Measurements from ENCODE around the gene KRTAP1-3.
"Not testable (repeated sequence)": the region's sequence is repeated elsewhere in the genome, so short reads cannot be mapped to it uniquely, and the experiment has no call there.

Gene KRTAP1-3, protein sequence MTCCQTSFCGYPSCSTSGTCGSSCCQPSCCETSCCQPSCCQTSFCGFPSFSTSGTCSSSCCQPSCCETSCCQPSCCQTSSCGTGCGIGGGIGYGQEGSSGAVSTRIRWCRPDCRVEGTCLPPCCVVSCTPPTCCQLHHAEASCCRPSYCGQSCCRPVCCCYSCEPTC

DNA sequence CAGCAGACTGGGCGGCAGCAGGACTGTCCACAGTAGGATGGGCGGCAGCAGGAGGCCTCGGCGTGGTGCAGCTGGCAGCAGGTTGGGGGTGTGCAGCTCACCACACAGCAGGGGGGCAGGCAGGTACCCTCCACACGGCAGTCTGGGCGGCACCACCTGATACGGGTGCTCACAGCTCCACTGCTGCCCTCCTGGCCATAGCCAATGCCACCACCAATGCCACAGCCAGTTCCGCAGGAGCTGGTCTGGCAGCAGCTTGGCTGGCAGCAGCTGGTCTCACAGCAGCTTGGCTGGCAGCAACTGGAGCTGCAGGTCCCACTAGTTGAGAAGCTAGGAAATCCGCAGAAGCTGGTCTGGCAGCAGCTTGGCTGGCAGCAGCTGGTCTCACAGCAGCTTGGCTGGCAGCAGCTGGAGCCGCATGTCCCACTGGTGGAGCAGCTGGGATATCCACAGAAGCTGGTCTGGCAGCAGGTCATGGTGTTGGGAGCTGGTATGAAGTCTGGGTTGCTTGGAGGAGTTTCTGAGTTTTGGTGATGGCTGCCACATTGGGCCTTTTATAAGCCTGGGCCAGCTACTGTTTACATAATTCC, at the start of gene KRTAP1-3:
KRTAP1-3 (minus strand) TSS at position 529 of the 590 bp plus-strand sequence; CDS start at position 476, 53 bp downstream.
- DNase-seq, result not testable (repeated sequence)

DNA sequence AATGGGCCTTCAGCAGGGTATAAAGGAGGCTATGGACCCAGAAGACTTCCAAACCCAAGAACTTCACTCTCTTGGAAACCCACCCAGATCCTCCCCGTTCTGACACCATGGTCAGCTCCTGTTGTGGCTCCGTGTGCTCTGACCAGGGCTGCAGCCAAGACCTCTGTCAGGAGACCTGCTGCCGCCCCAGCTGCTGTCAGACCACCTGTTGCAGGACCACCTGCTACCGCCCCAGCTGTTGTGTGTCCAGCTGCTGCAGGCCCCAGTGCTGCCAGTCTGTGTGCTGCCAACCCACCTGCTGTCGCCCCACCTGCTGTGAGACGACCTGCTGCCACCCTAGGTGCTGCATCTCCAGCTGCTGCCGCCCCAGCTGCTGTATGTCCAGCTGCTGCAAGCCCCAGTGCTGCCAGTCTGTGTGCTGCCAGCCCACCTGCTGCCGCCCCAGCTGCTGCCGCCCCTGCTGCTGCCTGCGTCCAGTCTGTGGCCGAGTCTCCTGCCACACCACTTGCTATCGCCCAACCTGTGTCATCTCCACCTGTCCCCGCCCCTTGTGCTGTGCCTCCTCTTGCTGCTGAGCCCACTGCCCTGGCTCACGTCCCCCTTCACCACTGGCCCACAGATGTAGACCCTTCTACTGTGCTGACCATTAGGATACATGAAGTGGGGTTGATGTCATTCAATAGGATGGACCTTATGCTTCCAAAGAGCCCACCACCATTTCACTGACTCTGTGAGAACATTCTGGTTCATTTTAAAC, 49.6 kb upstream of the KRTAP1-3 start, which contains the start of gene KRTAP4-7:
KRTAP4-7 (plus strand) TSS at position 51 of the 757 bp plus-strand sequence; CDS start at position 108, 57 bp downstream.
- not testable (repeated sequence) for DNase-seq

DNA sequence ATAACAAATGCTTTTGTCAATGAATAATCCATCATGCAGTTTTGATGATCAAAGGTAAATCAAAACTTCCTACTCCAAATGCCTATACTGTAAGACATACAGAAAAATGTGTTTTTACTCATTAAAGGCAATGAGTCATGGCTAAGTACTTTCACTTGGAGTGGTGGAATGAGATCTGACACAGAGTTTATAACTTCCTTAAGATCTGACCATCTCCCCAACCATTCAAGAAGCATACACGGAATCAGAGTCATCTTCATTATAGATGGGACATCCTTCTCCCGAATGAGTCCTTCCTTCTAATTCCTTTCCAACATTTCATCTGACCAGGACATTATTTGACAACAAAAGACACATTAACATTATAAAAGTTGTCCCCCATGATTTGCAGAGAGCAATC, 48.8 kb upstream of the KRTAP1-3 start:
- not testable (repeated sequence) for DNase-seq

DNA sequence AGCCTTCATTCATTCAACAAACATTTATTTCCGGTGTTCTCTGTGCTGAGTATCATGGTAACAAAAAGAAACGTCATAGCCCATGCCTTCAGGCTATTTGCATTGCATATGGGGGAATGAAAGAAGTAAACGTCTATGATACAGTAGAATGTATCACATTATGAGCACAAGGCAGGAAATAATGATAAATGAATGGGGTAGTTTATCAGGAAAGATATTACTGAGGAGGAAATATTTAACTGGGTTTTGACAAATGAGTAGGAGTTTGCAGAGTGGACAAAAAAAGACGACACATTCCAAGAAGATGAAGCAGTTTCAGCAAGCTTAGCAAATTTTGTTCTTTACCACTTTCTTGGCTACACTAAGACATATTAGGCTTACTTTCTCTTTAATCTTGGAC, 48.0 kb upstream of the KRTAP1-3 start:
- DNase-seq, result no peak

DNA sequence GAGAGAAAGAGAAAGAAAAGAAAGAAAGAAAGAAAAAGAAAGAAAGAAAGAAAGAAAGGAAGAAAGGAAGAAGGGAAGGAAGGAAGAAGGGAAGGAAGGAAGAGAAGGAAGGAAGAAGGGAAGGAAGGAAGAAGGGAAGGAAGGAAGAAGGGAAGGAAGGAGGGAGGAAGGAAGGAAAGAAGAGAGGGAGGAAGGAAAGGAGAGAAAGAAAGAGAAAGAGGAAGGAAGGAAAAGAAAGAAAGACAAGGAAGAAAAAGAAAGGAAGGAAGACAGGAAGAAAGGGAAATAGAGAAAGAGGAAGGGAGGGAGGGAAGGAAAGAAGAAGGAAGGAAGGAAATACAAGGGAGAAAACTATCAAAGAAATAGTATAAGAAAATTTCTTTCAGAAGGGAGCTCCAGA, 42.1 kb upstream of the KRTAP1-3 start:
- no peak for DNase-seq

DNA sequence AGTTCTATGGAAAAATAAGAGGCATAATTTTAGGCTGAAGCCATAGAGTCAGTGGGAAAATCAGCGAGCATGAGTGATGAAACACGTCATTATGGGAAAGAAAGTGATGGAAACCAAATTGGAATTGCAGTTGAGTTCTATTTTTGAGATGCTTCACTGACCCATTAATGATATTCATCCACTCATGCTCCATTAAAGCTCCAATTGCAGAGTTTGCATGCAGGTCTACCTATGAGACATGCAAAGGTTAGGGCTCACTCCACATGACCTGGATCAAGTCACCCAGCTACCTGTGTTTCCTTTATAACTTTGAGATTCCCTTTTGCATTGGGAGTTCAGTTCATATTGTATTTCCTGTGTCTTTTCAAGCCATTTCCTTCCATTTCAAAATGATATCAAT, 39.0 kb upstream of the KRTAP1-3 start:
- no peak for DNase-seq

DNA sequence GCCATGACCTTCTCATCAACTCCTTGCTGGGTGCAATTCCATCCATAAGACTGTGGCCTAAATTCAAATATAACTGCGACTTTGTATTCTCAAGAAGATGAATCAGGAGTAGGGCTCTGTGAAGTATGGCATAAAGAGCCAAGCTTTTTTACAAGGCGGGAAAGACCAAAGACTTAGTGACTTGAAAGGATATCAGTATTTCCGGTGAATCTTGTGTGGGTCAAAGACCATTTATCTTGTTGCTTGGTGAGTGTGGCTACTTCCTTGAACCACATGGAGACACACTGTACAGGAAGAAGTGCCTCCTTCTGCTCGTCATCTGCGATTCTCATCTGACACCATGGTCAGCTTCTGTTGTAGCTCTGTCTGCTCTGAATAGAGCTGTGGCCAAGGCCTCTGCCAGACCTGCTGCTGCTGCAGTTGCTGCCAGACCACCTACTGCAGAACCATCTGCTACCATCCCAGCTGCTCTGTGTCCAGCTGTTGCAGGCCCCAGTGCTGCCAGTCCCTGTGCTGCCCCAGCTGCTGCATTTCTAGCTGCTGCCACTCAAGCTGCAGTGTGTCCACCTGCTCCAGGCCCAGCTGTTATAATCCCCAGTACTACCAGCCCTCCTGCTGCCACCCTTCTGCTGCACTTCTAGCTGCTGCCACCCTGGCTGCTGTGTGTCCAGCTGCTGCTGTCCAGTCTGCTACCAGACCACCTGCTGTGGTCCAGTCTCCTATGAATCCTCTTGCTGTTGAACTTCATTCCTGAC, 37.1 kb upstream of the KRTAP1-3 start:
- no peak for DNase-seq

DNA sequence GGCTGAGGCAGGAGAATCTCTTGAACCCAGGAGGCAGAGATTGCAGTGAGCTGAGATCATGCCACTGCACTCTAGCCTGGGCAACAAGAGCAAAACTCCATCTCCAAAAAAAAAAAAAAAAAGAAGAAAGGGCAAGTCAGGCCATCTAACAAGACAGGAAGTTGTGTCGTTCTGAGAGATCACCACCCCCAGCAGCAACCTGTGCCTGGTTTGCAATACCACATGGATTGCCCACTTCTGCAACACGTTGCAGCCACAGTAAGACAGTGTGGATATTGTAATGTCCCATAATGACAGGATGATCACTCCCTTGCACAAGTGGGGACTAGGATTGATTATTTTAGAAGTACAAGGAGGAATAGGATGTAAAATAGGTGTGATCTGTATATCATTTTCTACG, 34.4 kb upstream of the KRTAP1-3 start:
- no peak for DNase-seq

DNA sequence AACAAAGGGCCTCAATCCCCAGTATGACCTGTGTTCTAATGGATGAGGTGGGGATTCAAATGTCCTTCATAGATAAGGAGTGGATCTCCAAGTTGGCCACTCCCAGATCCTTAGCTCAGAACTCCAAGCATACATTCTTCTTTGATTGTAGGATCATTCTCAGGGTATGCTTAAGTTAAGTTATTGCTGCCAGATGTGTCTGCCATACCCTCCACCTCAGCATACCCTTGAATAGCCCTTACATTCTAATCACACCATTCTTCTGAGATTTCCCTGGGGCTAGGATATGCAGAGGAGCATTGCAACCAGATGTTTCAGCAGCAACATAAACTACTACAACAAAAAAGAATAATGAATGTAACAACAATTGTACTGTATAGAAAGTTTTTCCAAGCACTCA, 32.6 kb upstream of the KRTAP1-3 start:
- no peak for DNase-seq

DNA sequence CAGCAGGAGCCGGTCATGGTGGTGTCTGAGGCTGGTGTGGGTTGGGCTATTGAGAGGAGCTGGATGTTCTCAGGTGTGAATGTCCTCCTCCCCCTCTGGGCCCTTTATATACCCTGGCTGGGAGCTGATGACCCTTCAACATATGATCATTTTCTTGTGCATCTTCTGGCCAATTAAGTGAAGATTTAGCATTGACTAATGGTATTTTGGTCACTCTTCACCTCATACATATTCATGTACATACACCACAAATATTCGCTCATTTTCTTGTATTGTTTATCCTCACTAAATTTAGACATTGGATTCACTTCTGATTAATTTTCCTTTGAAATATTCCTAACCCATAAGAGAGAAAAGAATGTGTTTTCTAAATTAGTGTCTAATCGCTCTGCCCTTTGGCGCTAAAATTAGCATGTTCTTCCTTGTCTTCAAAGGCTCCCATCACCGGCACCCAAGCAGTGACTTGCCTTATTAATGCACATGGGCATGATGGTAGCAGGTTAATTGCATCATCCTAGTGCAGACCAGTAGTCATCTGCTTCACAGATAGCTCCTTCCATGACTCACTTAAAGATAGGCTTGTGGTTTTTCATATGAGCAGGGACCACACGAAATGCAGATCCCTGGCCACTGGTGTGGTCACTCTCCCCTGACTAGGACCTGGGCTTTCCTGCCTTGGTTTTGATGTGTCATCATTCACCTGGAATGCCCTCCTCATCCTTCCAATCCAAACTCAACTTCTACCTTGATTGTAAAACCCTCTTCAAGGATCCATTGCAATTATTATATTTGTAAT, 31.4 kb upstream of the KRTAP1-3 start, which contains the start of gene KRTAP2-4:
KRTAP2-4 (minus strand) TSS at position 51 of the 796 bp plus-strand sequence; CDS start at position 17, 34 bp downstream.
- no peak for DNase-seq

DNA sequence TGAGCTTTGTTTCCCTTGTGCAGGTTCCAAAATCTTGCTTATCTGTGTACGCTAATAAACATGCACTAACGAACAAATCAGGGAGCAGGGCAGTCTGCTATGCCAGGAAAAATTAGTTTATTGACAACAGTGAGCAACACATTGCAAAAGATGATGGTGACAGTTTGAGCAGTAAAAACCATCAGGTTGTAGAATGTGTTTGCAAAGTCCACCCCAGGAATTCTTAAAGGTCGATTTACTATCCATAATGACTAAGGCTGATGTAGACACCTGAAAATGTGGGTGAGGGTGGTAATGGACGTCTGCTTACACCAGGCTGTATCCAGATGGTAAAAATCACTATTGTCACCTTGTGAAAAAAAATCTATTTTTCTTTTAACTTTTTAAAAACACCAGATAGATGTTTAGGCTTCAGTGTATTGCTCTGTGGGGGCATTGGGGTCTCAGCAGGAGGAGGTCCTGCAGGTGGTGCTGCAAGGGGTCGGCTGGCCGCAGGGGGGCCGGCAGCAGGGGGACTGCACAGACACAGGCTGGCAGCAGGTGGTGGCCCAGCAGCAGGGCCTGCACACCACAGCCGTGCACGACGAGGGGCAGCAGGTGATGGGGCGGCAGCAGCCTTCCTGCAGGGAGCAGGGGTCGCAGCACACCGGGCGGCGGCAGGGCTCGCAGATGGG, 30.5 kb upstream of the KRTAP1-3 start:
- not testable (repeated sequence) for DNase-seq

DNA sequence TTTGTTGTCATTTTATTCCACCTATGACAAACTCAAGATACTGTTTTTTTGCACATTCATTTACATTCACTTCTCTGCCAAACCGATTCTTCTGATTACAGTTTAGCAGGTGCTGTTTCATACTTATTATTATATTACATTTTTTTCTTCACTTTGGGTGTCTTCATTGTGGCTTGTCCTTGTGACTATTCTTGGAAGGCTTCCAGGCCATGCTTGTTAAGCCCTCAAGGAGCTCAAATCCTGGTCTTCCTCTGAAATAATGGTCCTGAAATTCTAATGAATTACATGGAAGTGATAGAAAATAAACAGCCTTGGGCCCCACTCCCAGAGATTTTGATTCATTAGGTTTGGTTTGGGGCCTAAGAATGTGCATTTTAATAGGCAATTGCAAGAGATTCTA, 29.6 kb upstream of the KRTAP1-3 start:
- DNase-seq, result no peak

DNA sequence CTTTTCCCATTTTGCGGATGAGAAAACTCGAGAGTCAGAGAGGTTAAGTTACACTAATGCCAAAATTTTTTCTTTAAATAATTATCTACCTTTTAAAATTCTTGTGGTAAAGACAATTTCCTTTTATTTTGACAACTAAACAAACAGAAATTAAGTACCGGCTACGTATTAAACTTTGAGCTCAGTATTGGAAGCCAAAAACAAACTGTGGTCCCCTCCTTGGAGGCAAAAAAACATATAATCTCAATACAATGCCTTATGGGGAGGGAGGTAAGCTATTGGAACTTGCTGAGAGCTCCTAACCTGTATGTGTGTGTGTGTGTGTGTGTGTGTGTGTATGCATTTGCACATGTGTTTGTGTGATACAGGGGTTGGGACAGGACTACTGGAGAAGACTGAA, 28.8 kb upstream of the KRTAP1-3 start:
- DNase-seq, result no peak

DNA sequence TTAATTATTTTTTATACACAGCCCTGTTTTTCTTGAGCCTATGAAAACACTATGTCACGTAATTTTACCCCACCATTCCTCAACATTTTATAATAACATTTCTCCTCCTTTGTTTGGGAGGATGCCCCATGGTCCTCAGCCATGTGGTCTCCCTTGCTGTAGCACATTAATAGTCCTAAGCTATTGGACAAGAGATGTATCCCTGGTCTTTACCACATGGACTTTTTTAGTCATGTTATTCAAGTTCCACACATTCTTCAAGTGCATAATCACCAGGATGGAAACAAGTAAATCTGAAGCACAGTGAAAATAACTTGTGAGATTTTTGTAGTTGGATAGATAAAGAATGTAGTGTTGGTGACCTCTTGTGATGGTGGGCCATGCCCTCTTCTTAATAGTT, 27.3 kb upstream of the KRTAP1-3 start:
- DNase-seq, result no peak

DNA sequence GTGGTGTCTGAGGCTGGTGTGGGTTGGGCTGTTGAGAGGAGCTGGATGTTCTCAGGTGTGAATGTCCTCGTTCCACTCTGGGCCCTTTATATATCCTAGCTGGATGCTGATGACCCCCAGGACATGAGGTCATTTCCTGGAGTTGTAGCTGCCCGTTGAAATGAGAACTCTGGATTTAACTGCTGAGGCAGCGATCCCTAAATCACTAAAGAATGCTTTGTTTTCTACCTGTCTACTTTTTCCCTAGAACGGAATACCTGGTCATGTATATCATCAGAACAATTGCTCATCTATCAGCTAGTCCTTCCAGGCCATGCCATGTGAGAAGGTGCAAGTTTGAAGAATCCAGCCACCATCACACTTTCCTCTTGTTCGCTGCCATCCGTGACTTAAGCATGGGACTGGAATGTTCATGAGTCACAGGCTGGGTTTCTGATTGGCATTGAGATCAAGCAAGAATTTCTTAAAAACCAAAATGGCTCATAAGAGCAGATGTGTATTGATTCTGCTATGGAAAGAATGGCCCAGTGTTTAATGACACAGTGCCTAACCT, 25.5 kb upstream of the KRTAP1-3 start, which contains the start of gene KRTAP2-3:
KRTAP2-3 (minus strand) TSS at position 63 of the 553 bp plus-strand sequence. CDS start 64 bp downstream, outside the sequence.
- no peak for DNase-seq

DNA sequence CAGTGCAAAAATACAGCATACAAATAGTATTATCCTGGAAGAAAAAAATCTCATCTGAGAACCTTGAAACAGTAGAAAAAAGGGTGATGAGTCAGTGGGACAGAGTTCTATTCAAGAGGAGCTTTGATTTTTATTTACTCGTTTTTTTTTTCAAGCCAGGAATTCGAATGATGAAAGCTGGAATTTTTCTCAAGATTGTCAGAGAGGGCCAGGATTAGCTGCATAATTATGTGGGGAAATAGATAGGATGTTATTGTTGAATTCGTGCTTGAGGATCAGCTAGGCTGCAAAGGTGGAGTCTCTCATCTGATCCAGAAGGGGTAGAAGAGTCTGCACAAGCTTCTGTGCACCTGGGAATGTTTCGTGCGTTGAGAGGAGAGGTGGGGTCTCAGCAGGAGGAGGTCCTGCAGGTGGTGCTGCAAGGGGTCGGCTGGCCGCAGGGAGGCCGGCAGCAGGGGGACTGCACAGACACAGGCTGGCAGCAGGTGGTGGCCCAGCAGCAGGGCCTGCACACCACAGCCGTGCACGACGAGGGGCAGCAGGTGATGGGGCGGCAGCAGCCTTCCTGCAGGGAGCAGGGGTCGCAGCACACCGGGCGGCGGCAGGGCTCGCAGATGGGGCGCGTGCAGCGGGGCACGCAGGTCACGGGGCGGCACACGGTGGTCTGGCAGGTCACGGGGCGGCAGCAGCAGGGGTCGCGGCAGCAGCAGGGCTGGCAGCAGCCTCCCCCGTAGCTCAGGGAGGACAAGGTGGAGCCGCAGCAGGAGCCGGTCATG, 24.8 kb upstream of the KRTAP1-3 start:
- not testable (repeated sequence) for DNase-seq

DNA sequence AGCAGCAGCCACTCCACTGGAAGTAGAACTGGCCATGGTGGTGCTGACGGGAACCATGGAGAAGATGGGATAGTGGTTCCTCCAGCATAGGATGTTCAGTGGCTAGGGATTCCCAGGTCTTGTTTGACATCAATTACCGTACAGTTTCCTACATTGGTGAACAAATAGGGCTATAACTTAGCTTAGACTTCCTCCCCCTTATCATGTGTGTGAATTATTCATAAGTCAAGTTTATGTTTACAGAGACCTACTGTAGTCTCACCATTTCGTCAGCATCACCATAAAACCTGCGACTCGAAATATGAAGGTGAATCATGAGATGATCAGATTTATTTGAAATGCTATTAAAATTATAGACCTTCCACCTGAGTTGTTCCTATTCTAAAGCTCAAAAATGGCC, 24.1 kb upstream of the KRTAP1-3 start:
- DNase-seq, result no peak

DNA sequence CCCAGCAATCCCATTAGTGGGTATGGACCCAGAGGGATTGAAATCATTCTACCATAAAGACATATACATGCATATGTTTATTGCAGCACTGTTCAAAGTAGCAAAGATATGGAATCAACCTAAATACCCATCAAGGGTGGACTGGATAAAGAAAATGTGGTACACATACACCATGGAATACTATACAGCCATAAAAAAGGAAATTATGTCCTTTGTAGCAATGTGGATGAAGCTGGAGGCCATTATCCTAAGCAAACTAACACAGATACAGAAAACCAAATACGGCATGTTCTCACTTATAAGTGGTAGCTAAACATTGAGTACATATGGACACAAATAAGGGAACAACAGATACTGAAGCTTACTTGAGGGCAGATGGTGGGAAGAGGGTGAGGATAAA, 22.9 kb upstream of the KRTAP1-3 start:
- DNase-seq, result no peak

DNA sequence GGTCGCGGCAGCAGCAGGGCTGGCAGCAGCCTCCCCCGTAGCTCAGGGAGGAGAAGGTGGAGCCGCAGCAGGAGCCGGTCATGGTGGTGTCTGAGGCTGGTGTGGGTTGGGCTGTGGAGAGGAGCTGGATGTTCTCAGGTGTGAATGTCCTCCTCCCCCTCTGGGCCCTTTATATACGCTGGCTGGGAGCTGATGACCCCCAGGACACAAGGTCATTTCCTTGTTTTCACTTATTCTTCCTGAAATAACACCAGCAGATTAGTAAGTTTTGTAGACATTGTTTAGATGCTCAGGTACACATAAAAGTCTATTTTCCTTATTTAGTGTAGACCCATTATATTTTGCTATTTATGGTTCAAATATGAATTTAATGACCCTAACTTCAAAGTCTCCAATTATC, 20.5 kb upstream of the KRTAP1-3 start, which contains the start of gene KRTAP2-2:
KRTAP2-2 (minus strand) TSS at position 101 of the 400 bp plus-strand sequence; CDS start at position 82, 19 bp downstream.
- not testable (repeated sequence) for DNase-seq

DNA sequence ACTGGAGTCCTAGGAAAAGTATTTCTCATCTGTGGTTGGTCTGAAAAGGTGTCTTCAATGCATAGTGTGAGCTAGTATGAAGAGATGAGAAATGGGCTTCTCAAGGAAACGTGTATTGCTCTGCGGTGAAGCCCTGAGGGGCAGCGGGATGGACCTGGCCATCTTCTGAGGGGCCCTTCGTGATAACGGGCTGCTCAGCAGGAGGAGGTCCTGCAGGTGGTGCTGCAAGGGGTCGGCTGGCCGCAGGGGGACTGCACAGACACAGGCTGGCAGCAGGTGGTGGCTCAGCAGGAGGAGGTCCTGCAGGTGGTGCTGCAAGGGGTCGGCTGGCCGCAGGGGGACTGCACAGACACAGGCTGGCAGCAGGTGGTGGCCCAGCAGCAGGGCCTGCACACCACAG, 19.9 kb upstream of the KRTAP1-3 start:
- DNase-seq, result not testable (repeated sequence)

All from stimulated activated naive CD4-positive, alpha-beta T cell treated with Interleukin-2 at 50 U/mL for 16 hours (primary cell).